GM19023 (cell line): ENCODE measurements around the gene C9orf152.
"Not testable (repeated sequence)": the region's sequence is repeated elsewhere in the genome, so short reads cannot be mapped to it uniquely, and the experiment has no call there.

Experiments
- ATAC-seq: cut with Tn5 transposase; IDR thresholded peaks from one replicate; pipeline ENCODE4 v1.9.1; 2021; ENCODE audit warnings: mild to moderate bottlenecking, moderate library complexity; ENCODE audit not compliant: unreplicated experiment

C9orf152 gene

DNA sequence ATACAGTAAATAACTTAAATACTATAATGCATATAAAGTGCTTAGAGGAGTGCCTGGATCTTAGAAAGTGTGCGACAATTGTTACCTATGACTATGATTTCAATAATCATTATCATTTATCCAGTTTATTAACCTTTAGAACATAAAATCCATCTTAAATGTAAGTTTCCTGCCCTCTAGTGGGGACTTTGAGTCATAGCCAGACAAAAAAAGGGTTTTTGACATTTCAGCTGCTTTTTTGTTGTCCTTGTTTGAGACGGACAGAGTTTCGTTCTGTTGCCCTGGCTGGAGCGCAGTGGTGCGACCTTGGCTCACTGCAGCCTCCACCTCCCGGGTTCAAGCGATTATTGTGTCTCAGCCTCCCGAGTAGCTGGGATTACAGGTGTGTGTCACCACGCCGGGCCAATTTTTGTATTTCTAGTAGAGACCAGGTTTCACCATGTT, 9.7 kb upstream of the C9orf152 start:
- ATAC-seq, result no peak

DNA sequence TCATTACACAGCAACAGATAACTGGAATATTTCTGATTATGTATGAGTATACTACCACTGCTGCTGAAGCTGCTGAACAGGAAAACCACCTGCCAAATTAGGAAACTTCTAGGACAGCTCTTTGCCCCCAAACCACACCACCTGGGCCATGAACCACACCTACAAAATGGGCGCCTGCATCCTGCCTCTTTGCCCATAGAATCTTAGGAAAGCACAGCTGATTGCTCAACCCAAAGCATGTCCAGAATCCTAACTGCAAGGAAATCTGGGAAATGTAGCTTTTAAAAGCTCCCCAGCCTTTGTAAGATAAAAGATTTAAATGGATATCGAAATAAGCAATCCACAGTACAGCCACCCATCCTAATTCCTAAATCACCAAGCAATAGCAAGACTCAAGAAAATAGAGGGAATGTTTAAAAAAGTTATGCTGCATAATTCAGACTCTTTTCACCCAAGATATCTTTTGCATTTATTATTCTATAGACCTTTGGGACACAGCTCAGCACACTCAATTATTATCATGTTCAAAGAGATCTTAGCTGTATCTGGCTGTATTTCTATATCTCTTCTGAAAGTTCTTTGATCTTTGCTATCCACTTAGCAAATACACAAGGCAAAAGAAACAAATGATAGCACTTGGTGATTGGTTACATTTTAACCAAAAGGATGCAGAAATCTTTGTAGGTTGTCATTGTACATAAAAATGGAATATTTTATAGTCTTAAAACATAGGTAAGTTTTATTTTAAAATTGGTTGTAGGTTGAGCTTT, 6.8 kb upstream of the C9orf152 start:
- ATAC-seq, result no peak

GRCh38 chr9:110214090-110214489, 6.1 kb upstream of the C9orf152 start:
- no peak for ATAC-seq

DNA sequence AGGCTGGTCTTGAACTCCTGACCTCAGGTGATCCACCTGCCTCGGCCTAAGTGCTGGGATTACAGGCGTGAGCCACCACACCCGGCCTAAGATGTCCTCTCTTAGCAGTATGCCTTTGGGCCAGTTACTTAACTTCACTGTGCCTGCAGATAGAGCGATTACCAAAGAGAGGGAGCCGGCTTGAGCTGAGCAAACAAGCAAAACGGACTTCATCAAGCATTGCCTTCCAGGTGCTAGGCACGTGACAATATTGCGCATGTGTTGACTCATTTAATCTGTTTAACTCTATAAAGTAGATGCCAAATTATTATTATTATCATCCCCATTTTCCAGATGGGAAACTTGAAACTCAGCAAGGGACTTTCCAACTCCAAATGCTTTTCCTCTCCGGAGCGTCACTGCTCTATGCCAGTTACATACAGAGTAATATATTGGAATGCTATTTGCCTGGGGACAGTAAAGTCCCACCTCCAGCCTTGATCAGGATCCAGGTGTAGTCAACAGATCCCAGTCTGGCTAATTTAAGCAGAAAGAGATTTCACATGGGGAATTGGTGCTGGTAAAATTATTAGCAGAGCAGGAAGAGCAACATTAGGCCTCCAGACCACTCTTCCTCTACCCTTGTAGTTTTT, 5.6 kb upstream of the C9orf152 start:
- ATAC-seq, result no peak

- ATAC-seq, result no peak
These were observed 803 bp downstream of the C9orf152 start for GRCh38 chr9:110207071-110207641.

GRCh38 chr9:110206389-110206788, 1.6 kb downstream of the C9orf152 start:
- ATAC-seq, result no peak

- ATAC-seq, result not testable (repeated sequence)
These were observed 2.3 kb downstream of the C9orf152 start for GRCh38 chr9:110205612-110206011.

DNA sequence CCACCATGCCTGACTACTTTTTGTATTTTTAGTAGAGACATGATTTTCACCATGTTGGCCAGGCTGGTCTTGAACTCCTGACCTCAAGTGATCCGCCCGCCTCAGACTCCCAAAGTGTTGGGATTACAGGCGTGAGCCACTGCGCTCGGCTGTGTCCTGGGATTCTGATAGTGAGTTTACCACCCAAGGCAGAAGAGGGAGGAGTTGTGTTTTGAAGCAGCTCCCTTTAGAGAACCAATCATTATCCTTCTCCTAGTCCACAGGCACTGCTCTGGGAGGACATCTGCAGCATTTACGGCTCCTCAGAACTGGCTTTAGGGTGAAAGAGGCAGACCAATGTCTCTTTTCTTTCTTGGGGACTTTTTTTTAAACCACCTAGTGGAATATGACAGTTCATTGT, 5.7 kb downstream of the C9orf152 start:
- ATAC-seq, result no peak

- no peak for ATAC-seq
These were observed 8.3 kb downstream of the C9orf152 start for GRCh38 chr9:110199643-110200042.

GRCh38 chr9:110198357-110198756, 9.6 kb downstream of the C9orf152 start:
- ATAC-seq, result no peak

GRCh38 chr9:110197330-110198187, 10.4 kb downstream of the C9orf152 start:
- ATAC-seq, result no peak

DNA sequence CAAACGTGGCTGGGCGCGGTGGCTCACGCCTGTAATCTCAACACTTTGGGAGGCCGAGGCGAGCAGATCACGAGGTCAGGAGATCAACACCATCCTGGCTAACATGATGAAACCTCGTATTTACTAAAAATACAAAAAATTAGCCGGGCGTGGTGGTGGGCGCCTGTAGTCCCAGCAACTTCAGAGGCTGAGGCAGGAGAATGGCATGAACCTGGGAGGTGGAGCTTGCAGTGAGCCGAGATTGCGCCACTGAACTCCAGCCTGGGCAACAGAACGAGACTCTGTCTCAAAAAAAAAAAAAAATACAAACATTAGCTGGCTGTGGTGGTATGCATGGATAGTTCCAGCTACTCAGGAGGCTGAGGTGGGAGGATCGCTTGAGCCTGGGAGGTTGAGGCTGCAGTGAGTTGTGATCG, 11.9 kb downstream of the C9orf152 start:
- ATAC-seq, result not testable (repeated sequence)

- ATAC-seq, result no peak
These were observed 15.3 kb downstream of the C9orf152 start for GRCh38 chr9:110192531-110193261.

DNA sequence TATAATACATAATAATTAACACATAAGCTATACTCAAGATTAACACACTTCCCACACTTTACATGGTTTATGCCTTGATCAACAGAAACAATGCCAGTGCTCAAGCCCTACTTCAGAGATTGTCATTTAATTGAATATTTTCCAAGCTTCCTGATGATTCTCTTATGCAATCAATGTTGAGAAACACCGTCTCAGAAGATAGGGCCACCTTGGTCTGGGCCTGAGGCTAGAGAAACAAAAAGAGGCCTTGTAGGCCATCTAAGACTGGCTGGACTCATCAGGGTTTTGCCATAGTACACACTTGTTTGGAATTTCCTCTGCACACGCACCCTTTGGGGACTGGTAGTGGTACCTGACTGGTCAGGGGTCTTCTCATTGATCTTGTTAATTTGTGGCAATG, 16.3 kb downstream of the C9orf152 start:
- ATAC-seq, result no peak

DNA sequence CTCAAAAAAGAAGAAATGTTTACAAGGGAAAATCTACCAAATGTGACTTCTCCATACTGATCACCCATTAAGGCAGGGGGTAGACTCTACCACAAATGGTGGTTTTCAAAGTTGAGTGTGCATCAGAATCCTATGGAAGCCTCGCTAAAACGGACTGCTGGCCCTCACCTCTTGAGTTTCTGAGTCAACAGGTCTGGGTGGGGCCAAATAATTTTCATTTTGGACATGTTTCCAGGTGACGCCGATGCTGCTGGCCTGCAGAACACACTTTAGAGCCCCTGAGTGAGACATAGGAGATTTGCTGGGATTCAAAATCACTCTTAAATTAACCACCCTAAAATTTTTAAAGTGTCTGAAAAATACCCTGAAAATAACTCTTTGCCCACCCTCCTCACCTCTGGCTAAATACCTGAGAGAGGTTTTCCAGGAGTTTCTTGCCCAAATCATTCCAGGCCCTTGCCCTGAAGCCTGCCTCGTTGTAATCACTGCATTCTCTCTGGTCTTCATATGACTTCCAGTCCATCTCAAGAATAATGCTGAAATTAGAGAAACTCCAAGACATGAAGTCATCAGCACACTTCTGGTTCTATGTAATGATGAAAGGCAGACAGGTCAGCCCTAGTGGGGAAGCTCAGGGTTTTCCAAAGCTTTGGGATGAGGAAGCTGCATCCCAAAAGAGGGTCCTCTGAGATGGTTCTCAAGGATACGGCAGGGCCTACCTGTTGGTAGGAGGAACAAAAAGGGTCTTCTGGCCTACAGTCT, 18.2 kb downstream of the C9orf152 start:
- ATAC-seq, result no peak

DNA sequence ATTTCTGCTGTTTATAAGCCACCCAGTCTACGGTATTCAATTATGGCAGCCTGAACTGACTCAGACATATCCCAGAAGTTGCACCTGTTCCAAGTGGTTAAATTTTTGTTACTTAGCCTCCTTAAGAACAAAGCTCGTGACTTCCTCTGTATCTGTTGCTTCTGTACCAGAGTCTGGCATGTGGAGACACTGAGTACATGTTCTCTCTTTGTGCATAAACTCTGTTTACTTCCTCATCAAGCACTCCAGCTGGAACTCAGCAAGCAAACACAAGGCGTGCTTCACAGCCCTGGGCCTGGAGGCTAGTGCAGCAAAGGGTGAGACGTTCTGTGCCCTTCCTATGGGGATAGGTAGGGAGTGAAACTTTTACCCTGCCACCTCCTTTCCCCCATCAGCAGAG, 19.0 kb downstream of the C9orf152 start:
- ATAC-seq, result no peak

DNA sequence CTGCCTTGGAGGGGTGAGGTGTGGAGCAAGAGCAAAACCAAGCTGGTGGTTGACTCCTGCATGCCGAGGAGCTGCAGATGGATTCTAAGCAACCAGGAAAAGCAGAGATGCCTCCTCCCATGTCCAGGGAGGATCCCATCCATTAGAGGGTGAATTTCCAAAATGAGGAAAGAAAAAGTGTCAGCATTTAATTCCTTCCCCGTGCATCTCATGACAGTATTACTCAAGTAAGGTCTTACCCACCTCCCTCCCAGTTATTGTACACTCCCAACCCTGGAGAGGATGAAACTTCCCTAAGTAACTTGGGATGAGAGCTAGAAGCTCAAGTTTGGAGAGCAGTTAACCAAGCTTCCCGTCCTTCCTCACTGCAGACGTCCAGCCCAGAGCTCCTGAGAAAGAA, 19.9 kb downstream of the C9orf152 start:
- ATAC-seq, result no peak

DNA sequence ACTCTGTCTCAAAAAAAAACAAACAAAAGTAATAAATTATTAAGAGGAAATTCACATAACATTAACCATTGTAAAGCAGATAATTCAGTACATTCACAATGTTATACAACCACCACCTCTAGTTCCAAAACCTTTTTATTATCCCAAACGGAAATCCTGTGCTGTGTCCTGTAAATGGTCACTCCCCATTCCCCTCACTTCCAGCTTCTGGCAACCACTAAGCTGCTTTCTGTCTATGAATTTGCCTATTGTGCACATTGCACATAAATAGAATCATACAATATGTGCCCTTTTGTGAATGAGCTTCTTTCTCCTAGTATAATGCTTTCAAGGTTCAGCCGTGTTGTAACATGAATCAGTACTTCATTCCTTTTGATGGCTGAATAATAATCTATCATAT, 20.8 kb downstream of the C9orf152 start:
- ATAC-seq, result no peak

GRCh38 chr9:110186254-110186653, 21.7 kb downstream of the C9orf152 start:
- ATAC-seq, result no peak

DNA sequence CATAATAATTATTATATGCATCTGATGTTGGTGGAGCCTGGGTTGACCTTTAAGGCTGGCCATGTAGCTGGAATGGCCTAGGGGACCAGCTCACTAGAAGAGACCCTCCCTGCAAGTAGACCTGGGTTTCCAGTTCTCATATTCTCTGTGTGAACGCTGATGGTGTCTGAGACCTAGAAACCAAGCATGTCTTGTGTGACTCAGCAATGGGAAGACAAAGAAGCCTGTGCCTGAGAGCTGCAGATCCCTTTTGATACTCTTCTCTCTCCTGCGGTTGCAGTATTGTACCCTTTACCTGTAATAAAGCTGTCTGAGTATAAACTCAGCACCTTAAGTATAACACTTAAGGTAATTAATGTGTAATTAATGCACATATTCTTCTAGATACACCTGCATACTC, 22.2 kb downstream of the C9orf152 start:
- ATAC-seq, result no peak
